ENCODE data around the gene TSHZ2.

DNA sequence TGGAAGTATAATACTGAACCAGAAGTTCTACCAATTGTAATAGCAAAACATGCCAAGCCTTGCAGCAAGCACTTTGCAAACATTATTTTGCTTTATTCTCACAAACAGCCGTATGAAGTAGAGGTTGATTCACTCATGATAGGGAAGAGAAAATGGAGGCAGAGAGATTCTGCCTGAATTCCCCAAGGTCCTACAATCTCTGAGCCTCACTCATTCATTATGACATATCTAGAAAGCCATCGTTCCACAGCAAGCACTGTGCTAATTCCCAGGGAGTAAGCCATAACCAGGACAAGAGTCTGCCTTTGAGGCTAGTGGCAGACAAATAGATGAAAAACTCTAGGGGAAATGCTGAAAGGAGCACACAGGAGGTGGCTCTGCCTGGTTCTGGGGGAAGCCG, 288.0 kb downstream of the TSHZ2 start:
- TF ChIP-seq ZNF274 (IDR thresholded peaks at IDR 0.05; ENCODE audit: low read depth, low read length) (no peak), YY1 (IDR thresholded peaks at IDR 0.05; ENCODE audit: insufficient read depth, insufficient read length) (no peak), SUZ12 (IDR thresholded peaks at IDR 0.05; ENCODE audit: extremely low read depth, insufficient read depth, insufficient read length) (no peak)

Measured in NT2/D1 (cell line).